ENCODE data around the gene CXCR6. TPM values are rescaled to one million over a fixed set of nuclear protein-coding genes. Genes with fewer than 3 reads are reported as not detected.

CXCR6 gene
- total and polyA plus RNA-seq, 2 of the 8 experiments (the other 6 are each of a cell fraction or from before 2014, with no cell fraction given) = not detected

DNA sequence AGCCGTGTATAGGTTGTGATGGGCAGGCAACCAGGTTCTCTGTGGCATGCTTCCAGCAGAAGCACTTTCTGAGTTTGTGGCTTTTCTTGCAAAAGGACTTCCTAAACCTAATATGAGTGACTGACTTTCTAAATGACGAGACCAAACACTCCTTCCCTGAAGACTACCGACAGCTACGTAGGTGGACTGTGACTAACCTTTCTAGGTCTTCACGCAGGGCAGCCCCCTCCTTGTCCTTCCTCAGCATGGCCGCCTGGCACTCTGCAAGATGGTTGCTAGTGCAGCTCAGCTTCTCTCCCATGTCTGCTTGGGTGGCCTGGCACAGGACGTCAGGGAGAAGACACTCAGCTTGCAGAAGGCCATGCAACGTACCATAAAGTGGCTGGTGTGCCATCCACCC, 20.9 kb downstream of the CXCR6 start (continued):
- TF ChIP-seq, protein P1, sequence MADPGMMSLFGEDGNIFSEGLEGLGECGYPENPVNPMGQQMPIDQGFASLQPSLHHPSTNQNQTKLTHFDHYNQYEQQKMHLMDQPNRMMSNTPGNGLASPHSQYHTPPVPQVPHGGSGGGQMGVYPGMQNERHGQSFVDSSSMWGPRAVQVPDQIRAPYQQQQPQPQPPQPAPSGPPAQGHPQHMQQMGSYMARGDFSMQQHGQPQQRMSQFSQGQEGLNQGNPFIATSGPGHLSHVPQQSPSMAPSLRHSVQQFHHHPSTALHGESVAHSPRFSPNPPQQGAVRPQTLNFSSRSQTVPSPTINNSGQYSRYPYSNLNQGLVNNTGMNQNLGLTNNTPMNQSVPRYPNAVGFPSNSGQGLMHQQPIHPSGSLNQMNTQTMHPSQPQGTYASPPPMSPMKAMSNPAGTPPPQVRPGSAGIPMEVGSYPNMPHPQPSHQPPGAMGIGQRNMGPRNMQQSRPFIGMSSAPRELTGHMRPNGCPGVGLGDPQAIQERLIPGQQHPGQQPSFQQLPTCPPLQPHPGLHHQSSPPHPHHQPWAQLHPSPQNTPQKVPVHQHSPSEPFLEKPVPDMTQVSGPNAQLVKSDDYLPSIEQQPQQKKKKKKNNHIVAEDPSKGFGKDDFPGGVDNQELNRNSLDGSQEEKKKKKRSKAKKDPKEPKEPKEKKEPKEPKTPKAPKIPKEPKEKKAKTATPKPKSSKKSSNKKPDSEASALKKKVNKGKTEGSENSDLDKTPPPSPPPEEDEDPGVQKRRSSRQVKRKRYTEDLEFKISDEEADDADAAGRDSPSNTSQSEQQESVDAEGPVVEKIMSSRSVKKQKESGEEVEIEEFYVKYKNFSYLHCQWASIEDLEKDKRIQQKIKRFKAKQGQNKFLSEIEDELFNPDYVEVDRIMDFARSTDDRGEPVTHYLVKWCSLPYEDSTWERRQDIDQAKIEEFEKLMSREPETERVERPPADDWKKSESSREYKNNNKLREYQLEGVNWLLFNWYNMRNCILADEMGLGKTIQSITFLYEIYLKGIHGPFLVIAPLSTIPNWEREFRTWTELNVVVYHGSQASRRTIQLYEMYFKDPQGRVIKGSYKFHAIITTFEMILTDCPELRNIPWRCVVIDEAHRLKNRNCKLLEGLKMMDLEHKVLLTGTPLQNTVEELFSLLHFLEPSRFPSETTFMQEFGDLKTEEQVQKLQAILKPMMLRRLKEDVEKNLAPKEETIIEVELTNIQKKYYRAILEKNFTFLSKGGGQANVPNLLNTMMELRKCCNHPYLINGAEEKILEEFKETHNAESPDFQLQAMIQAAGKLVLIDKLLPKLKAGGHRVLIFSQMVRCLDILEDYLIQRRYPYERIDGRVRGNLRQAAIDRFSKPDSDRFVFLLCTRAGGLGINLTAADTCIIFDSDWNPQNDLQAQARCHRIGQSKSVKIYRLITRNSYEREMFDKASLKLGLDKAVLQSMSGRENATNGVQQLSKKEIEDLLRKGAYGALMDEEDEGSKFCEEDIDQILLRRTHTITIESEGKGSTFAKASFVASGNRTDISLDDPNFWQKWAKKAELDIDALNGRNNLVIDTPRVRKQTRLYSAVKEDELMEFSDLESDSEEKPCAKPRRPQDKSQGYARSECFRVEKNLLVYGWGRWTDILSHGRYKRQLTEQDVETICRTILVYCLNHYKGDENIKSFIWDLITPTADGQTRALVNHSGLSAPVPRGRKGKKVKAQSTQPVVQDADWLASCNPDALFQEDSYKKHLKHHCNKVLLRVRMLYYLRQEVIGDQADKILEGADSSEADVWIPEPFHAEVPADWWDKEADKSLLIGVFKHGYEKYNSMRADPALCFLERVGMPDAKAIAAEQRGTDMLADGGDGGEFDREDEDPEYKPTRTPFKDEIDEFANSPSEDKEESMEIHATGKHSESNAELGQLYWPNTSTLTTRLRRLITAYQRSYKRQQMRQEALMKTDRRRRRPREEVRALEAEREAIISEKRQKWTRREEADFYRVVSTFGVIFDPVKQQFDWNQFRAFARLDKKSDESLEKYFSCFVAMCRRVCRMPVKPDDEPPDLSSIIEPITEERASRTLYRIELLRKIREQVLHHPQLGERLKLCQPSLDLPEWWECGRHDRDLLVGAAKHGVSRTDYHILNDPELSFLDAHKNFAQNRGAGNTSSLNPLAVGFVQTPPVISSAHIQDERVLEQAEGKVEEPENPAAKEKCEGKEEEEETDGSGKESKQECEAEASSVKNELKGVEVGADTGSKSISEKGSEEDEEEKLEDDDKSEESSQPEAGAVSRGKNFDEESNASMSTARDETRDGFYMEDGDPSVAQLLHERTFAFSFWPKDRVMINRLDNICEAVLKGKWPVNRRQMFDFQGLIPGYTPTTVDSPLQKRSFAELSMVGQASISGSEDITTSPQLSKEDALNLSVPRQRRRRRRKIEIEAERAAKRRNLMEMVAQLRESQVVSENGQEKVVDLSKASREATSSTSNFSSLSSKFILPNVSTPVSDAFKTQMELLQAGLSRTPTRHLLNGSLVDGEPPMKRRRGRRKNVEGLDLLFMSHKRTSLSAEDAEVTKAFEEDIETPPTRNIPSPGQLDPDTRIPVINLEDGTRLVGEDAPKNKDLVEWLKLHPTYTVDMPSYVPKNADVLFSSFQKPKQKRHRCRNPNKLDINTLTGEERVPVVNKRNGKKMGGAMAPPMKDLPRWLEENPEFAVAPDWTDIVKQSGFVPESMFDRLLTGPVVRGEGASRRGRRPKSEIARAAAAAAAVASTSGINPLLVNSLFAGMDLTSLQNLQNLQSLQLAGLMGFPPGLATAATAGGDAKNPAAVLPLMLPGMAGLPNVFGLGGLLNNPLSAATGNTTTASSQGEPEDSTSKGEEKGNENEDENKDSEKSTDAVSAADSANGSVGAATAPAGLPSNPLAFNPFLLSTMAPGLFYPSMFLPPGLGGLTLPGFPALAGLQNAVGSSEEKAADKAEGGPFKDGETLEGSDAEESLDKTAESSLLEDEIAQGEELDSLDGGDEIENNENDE (IDR thresholded peaks at IDR 0.05; ENCODE audit: insufficient replicate concordance, low read length) = no peak
- TF ChIP-seq TBP (IDR thresholded peaks at IDR 0.05; ENCODE audit: low read depth, low read length) (no peak), CHD1 (IDR thresholded peaks at IDR 0.05; ENCODE audit: low read depth, low read length) (no peak), HDAC2 (IDR thresholded peaks at IDR 0.05; ENCODE audit: borderline replicate concordance in 1 of 2, low read depth in 2 of 2, low read length in 2 of 2) (no peak)
